HFF-Myc (cell line): ENCODE data around the gene FBXL17.

Experiments
- DNase-seq: peaks from one replicate; pipeline ENCODE4 v3.0.0-alpha.2; 2011; ENCODE audit warnings: low read depth; ENCODE audit errors: extremely low read depth
- H3K4me3 ChIP-seq: replicated peaks from 2 replicates; pipeline ENCODE4 v1.5.1; 2011; ENCODE audit warnings: low read depth, mild to moderate bottlenecking, control low read depth, low read length
- TF ChIP-seq, protein P1 (sequence below): IDR thresholded peaks from 2 replicates; pipeline ENCODE4 v1.5.1; 2012; ENCODE audit warnings: mild to moderate bottlenecking, low read depth, low read length, control low read depth; ENCODE audit errors: missing control alignments

Gene FBXL17

GRCh38 chr5:107941036-107941435 lies 440.9 kb downstream of the FBXL17 start:
- TF ChIP-seq, protein P1, sequence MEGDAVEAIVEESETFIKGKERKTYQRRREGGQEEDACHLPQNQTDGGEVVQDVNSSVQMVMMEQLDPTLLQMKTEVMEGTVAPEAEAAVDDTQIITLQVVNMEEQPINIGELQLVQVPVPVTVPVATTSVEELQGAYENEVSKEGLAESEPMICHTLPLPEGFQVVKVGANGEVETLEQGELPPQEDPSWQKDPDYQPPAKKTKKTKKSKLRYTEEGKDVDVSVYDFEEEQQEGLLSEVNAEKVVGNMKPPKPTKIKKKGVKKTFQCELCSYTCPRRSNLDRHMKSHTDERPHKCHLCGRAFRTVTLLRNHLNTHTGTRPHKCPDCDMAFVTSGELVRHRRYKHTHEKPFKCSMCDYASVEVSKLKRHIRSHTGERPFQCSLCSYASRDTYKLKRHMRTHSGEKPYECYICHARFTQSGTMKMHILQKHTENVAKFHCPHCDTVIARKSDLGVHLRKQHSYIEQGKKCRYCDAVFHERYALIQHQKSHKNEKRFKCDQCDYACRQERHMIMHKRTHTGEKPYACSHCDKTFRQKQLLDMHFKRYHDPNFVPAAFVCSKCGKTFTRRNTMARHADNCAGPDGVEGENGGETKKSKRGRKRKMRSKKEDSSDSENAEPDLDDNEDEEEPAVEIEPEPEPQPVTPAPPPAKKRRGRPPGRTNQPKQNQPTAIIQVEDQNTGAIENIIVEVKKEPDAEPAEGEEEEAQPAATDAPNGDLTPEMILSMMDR, result no peak
- DNase-seq, result no peak
- H3K4me3 ChIP-seq, result no peak overlapping the region

DNA sequence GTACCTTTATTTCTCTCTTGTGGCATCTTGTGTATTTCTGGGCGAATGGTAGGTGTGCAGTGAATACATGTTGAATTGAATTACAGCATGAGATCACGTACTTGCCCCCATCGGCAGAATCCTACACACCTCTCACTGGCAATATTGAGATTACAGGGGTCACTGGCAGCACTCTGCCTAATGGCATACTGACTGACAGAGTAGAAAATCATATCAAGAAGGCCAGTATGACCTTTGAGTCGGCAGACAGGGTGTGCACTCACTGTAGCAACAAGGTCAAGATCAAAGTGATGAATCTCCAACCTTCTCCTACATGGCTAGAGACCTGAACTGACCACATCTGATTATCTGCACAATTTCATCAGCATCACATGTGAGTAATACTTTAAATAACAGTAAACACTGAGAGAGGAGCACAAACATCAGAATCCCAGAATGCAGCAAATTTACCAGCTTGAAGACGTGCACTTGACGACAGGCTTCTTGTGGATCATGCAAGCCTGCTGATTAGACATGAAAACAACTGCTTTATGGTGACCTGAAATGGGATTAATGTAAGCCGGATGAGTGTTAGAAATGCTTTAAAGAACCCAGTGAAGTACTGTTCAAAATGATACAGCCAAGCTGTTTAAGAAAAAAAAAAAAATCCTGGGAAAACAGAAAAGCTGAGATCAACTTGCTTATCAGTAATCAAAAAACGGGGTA lies 444.1 kb downstream of the FBXL17 start:
- H3K4me3 ChIP-seq, result no peak overlapping the region
- no peak for DNase-seq
- TF ChIP-seq, protein P1, result no peak

- TF ChIP-seq, protein P1, result no peak
- DNase-seq, result no peak
Measured at GRCh38 chr5:107937204-107937603, 444.7 kb downstream of the FBXL17 start.

GRCh38 chr5:107936515-107936914 lies 445.4 kb downstream of the FBXL17 start:
- TF ChIP-seq, protein P1, result no peak
- no peak overlapping the region for H3K4me3 ChIP-seq
- DNase-seq, result no peak

More at GRCh38 chr5:107937204-107937603, 444.7 kb downstream of the FBXL17 start:
- no peak overlapping the region for H3K4me3 ChIP-seq

DNA sequence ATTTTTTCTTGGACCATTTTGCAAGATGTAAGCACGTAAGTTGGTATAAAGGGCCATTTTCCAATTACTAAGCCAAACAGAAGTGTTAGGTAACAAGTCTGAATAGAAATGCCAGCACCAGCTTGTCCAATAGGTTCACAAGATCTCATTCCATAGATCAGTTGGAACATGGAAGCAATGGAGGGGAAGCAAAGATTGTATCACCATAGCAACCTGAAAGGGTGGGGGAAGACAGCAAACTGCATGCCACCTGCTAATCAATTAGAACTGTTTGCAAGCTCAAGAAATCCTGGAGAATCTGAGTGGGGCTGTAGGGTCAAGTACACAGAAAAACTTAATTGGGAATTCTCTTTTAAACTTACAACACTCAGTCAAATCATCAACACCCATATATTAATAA lies 446.3 kb downstream of the FBXL17 start:
- DNase-seq, result no peak
- no peak overlapping the region for H3K4me3 ChIP-seq
- TF ChIP-seq, protein P1, result no peak

- TF ChIP-seq, protein P1, result no peak
- no peak overlapping the region for H3K4me3 ChIP-seq
- DNase-seq, result no peak
Measured at GRCh38 chr5:107933326-107933725, 448.6 kb downstream of the FBXL17 start.

GRCh38 chr5:107930891-107931290 lies 451.0 kb downstream of the FBXL17 start:
- no peak overlapping the region for H3K4me3 ChIP-seq
- DNase-seq, result no peak
- TF ChIP-seq, protein P1, result no peak
